Endometrial microvascular endothelial cells (primary cell): ENCODE measurements around the gene SLC8A3. TPM values are rescaled to one million over a fixed set of nuclear protein-coding genes. Genes with fewer than 3 reads are reported as not detected.

Experiments used
- in situ Hi-C: cut with HindIII; loops from 2 replicates; pipeline ENCODE4 v1.10.0; 2017; ENCODE audit warnings: low sequenced_read_pairs, low pct_unique_long_range_greater_than_20kb; ENCODE audit errors: inconsistent ontology term
- total RNA-seq: library from RNA; depleted of rRNA; stranded (reverse); fragments of >200 nt; gene quantifications from one replicate; pipeline ENCODE4 v1.2.3, GENCODE V29; 2015; ENCODE audit errors: inconsistent ontology term

The SLC8A3 gene
- total RNA-seq, 1 donor from 2014 or later, result not detected

DNA sequence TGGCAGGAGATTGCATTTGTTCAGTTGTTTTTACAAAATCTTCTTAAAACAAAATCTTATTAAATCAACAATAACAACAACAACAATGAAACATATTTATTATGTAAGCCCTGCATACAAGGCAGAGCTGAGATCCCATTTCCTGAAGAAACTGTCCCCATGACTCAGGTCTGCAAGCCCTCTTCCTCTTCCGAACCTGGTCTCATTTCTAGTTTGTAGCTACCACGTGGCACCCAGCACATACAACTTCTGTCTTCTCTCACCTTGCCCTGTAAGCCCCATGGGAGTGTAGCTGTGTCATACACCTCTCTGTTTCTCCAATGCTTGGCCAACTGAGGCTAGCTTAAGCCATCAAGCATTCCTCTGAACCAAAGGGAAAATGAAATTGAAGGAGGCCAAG lies 106.4 kb downstream of the SLC8A3 start:
- in situ Hi-C loops, result no loop called here

DNA sequence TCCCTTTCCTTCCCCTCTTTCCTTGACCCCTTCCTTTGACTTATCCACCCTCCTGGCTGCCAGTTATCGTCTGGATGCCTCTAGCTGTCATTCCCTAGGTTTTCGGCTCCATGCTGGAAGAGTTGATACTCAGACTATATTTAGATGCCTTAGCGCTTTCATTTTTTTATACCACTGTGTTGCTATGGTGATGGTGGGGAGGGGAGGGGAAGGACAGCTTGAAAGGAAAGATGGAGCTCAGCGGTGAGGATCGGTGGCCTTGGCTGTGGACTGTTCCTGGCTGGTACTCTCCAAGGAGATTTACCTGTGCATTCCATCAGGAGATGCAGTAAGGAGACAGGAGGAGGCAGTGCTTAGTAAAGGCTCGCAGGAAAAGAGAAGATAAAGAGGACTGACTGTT lies 108.7 kb downstream of the SLC8A3 start:
- in situ Hi-C loops, result no loop called here

DNA sequence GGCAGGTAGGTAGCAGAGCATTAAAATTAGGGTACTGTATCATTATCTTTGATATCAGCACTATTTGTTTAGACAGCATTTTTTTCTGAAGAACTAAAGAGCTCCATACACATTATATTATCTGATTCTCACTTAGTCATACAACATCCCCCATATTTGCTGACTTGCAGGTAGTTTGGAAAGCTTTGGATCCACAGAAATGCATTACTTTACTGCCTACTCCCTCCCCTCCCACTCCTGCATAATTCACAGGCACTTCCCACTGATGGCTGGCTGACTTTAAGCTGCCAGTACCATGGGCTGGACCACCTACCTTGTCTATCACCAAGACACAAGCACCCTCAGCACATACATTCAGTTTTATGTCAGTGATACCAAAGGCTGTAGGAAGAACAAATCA lies 110.4 kb downstream of the SLC8A3 start:
- in situ Hi-C loops, result no loop called here

DNA sequence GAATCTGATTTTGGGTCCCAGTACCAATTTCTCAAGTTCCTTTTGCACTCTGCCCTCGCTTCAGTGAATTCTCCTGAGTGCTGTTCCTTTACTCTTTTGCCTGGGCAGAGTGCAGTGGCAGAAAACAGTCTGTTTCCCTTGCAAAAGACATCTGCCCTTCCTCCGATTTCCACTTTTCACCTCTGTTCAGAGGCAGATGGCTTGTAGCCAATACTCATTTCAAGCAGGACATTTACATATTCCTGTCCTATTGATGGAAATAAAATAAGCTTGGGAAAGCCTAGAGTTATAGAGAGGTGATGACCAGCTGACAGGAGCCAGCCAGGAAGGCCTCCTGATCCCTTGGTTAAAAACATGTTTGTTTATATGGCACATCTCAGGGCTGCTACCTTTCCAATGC lies 111.0 kb downstream of the SLC8A3 start:
- in situ Hi-C loops, result no loop called here

DNA sequence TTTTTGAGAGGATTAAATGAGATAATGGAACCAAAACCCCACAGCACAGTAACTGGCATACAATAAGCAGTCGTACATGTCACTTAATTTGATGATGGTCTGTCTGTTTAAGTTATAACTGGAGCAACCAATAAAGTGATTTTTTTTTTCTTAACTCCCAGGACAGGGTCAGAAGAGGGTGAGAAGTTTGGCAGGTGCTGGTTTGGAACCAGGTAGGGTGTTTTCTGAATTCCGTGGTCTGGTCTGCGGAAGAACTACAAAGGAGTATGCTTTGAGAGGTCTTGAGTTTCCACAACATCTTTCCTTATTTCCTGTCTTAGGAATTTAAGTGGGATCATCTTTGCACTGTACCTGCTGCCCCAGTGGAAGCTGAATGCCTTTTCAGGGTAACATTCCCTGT lies 111.7 kb downstream of the SLC8A3 start:
- in situ Hi-C loops, result no loop called here

DNA sequence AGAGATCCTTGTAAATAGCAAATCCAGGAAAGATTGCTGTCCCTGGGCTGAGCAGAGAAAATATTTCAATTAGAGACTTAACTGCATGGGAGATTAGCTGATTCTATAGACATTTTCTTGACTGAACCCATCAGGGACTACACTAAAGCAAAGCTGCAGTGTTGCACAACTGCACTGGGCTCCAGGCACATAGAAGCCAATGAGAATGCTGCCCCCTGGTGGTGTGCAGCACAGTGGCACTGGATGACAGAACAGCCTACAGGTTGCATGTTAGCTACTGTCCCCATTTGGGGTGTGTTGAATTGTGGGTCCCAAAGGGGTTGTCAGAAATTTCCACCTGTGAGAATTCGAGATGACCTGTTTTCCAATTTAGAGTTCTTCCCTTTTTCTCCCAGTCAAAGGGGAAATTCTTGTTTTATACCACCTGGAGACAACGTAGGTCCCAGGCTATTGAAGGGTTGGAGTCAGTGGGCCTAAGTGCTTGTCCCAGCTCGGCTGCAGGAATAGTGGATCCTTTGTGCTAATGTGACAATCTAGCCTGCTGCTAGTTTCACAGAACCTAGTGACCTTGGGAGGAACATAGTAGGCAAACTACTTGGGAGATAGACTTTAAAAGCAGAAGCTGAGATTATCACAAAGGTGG lies 114.7 kb downstream of the SLC8A3 start:
- in situ Hi-C loops, result no loop called here

DNA sequence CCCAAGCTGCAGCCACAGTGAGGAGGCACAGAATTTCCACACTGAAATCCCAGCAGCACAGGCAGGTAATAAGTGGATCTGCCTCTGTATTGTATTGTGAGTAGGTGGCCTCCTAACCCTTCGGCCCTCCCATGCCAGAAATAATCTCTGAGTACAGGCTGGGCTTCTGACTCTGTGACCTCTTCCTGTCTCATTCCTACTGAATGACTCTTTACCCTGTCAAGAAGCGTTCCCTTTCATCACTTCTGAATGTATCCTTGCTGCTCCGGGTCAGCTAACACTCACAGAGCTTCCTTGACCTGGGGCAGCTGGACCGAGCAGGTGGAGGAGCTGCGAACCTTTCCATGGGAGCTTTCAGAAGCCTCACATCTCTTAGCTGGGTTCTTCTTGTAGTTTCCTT lies 119.6 kb downstream of the SLC8A3 start:
- in situ Hi-C loops, result no loop called here

DNA sequence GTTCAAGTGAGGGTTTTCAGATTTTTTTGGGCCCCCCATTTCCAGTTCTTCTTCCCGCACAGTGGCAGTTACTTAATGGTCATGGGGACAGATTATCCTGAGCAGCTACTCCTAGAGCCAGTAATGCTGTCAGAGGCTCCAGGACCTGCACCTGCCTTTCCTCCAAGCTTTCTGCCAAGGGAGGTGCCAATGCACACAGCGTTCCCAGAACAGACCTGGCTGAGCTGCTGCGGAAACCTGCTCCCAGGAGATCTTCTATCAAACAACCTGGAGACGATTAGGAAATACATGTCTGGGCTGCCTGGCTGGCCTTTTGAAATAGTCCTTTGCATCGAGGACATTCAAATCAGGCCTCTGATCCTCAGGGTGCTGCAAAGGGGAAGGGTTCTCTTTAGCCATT lies 120.9 kb downstream of the SLC8A3 start:
- in situ Hi-C loops, result no loop called here

DNA sequence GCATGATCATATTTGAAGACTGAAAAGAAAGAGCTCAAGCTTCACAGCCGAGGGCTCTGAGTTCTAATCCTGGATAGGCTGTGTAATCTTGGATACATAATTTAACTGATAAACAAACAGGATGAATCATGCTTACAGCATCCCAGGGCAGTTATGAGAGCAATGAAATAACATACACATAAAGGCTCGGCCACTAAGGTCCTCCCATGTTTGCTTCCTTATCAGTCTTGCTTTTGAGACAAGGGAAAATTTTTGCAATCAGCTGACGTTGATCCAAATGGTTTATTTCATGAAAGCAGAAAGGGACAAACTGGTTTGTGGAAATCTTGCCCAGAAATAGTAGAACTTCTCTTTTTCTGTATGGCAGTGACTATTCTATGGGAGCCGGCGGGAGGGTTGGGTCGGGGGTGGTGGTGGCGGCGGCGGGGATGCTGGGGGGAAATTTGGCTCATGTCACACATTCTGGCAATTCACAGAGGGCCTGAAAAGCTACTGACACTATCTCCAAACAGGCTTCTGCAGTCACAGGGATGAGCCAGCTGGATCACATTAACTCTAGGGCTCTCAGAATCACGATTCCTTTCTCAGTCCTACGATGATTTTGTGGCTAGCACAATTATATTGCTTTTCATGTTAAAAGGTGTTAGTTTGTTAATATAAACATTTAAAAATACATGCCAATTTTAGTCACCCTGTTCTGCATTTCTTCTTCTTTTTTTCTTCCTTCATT lies 124.5 kb downstream of the SLC8A3 start:
- in situ Hi-C loops, result no loop called here

DNA sequence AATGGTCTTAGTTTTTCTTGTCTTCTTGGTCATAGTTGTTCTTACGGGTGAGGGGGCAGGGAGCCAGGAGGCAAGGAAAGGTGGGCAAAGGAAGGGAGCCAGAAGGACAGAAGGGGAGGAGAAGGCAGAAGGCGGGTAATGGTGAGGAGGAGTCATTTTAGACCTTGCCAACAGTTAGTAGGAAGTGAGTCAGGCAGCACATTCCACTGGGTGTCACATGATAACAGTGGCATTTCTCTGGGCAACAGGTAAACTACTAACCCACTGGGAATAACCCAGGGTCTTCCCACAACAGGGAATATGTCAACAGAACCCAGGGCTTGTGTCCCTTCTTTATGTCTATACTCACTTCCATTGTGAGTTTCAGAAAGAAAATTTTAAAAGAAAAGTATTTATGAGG lies 127.6 kb downstream of the SLC8A3 start:
- in situ Hi-C loops, result no loop called here

DNA sequence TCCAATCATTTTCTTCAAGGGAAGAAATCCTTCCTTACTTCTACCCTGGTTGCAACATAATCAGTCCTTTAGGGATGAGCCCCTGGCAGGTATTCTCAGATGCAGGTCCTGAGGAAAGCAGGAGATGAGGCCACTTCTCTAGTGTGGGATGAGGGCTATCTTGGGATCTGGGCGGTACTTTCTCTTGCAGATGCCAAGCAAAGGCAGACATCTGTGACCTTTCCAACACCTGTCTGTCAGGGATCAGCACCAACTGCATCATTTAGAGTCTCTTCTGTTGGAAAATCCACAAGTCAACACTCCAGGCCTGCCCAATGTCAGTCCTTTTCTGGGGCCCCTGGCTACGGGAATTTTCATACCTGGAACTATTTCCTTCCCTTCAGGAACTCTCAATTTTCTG lies 129.2 kb downstream of the SLC8A3 start:
- in situ Hi-C loops, result no loop called here

DNA sequence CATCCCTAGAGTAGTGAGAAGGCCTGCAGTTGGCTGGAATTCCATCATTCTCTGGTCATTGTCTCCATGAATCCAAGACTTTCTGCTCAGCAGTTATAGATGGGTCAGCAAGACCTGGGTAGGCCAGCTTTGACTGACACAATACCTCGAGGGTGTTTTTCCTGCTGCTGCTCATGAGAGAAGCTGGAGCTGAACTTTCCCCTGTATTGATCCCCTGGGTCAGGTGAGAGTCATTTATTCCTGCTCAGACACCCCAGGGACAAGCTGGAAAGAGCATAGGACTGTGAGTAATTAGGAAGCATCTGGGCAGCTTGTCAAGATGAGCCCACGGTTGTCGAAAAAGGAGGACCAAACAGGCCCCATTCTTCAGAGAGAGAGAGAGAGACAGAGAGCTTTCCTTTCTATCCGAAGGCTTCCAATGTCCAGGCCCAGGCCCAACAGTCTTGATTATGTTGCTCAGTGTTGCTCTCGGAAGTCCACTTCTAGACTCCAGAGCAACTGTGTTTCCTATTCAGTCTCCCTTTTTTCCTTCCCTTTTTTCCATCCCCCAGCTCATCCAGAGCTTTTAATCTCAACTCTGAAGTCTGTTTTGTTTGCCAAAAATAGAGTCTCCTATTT lies 131.1 kb downstream of the SLC8A3 start:
- in situ Hi-C loops, result no loop called here

DNA sequence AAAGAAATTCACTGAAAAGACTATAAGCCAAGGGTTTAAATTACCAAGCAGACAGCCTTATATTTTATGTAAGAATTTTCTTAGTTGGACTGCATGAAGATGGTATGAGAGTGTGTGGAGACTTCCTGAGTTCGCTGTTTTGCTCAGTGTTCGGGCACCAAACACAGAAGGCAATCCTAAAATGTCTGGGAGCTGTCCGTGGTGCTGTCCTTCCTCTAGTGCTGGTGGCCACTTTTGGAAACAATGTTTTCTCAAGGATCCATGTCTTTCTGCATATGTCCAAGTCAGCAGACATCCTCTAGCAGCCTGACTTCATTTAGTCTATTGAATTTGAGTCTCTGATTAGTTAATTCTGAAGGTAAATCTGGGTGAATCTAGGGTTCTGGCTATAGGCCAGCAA lies 135.8 kb downstream of the SLC8A3 start:
- in situ Hi-C loops, result no loop called here

DNA sequence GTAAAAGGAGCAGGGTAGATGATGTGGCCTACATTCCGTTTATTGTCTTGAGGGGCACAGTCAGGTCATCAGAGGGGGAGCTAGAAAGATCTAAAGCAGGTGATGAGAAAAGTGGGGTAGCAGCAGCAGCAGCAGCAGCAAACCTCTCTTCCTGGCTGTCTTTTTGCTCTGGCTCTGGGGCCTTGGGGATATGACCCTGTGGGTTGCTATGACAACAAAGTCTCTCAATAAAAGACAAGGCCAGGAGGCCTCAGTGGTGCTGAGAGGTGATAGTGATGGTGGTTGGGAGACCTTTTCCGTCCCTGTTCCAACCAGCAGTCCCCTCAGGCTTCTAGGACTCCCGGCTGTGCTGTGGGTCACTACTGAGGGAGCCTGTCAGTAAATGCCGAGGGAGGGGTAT lies 138.6 kb downstream of the SLC8A3 start:
- in situ Hi-C loops, result no loop called here

DNA sequence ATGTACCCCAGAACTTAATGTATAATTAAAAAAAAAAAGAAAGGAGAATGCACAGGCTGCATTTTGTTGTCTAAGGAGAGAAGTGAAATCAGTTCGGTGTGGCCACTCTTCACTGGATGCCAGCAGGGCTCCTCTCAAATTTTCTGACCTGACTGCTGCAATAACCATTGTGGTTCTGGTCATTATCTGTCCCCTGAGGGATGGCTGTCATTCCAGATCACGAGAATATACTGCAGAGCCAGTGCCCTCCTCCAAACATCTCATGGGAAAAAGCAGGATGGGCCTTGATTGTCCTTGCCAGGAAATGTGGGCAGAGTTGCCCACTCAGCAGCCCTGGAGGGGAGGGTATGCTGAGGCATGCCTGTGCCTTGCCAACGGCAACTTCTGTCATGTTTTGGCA lies 139.1 kb downstream of the SLC8A3 start:
- in situ Hi-C loops, result no loop called here

DNA sequence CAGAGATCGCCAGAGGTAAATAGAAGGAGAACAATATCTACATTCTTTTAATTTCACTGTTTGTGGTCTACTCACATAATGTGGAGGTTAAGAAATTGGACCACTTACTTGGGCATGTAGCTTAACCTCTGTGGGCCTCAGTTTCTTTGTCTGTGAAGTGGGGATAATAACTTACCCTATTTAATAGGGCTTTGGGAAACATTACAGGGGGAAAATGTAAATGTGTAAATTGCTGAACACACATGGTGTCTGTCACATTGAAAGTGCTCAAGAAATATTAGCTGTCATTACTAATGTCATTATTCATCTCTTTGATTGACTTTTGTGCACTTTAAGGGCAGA lies 140.5 kb downstream of the SLC8A3 start:
- in situ Hi-C loops, result no loop called here

DNA sequence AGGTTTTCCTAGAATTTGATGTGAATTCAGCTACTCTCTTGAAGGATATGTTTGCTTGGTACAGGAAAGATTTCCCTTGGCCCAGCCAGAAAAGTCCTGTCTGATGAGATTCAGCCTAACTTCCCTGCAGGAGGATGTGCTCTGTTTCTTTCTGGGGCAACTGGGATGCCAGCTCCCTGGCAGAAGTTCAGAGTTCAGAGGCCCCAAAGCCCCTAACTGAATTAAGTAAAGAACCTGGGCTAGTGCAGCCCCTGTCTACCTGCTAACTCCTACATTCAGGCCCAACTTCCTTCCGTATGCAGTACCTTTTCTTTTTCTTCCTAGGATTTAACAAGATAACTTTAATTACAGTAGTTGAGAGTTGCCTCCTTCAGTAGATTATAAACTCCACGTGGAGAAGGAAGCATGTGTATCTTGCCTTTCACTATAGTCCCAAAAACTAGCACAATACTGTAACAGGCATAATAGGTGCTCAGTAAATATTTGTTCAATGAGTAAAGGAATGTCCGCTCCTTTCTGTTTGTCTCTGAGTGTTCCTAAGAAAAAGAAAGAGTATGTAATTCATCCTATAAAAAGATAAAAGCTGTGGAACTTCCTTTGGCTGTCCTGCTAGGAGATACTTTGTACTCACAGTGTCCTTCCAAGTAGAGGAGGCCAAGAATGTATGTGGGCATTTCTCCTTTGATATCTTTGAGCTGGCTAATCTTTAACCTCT lies 141.0 kb downstream of the SLC8A3 start:
- in situ Hi-C loops, result no loop called here

DNA sequence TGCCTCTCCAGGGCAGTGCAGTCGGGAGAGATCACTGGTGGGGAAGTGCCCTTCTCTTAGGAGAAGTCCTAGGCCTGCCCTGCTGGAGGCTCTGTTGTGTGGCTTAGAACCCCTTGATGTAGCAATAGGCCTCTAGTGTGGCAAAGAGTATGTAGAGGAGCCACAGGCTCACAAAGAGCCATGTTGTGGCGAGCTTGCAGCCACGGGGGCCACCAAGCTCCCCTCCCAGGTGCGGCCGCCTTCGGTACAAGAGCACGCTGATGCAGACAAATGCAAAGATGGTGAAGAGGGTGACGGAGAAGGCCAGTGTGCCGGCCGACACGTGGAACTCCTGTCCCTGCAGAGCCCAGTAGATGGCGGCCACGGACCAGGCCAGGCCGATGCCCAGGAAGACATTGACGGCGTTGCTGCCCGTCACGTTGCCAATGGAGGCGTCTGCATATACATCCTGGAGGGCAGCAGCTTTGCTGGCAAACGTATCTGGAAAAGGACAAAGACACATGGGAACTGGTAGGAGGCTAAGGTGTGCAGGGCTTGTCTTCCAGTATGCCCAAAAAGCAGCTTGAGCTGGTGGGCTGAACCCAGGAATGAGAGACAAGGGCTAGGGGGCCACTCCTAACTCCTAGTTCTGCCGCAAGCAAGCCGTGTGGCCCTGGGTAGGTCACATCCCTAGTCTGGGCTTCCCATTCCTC lies 142.8 kb downstream of the SLC8A3 start:
- in situ Hi-C loops, result no loop called here

DNA sequence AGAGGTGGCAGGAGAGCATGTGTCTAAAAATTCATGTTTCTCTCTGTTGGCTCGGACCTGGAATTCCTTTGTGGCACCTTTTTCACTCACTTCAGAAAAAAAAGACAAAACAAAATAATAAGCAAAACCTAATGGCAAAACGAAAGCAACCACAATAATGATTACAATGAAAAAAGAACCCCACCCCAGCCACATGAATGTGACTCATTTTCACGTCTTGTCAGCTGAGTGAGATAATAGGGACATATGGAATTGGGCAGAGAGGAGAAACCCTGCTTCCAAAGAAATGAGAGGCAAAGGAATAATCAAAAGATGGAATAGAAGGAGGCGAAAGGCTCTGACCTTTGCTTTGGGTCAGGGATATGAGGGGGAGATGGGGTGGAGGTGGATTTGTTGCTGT lies 143.4 kb downstream of the SLC8A3 start:
- in situ Hi-C loops, result no loop called here
